ENCODE data around the gene TNFRSF4.

Gene TNFRSF4

GRCh38 chr1:1223891-1224290, 9.9 kb upstream of the TNFRSF4 start:
- Histone ChIP-seq H3K9me3 (ENCODE audit: insufficient read depth, low read length, severe bottlenecking) (no peaks in the 10 kb centered on the region), H3K4me2 (ENCODE audit: insufficient read depth, low read length) (no peak overlapping the region), H3K27ac (ENCODE audit: low read length) (no peak overlapping the region), H3K4me1 (ENCODE audit: insufficient read depth, low read length) (no peaks in the 10 kb centered on the region; the same call in 1 of the 2 replicates), H2AFZ (ENCODE audit: low read depth, low read length) (no peak overlapping the region), H3K36me3 (ENCODE audit: insufficient read depth, low read length) (peaks cover 94% of the 10 kb centered on the region), H4K20me1 (ENCODE audit: insufficient read depth, low read length) (peaks cover 68% of the 10 kb centered on the region), H3K27me3 (ENCODE audit: insufficient read depth, low read length, poor library complexity) (no peaks in the 10 kb centered on the region), H3K9ac (ENCODE audit: low read depth, low read length) (no peak overlapping the region), H3K4me3 (ENCODE audit: low read depth in 1 of 2, low read length in 2 of 2) (no peak overlapping the region), H3K79me2 (ENCODE audit: insufficient read depth, low read length) (peaks cover 46% of the 10 kb centered on the region)
- DNase-seq, result no peak
- no peak for ATAC-seq (ENCODE audit: insufficient read depth, low read depth)
- no peak for TF ChIP-seq CTCF (IDR thresholded peaks at IDR 0.05; ENCODE audit: borderline replicate concordance, extremely low read depth, low read length, poor library complexity, severe bottlenecking)
- TF ChIP-seq EZH2 (IDR thresholded peaks at IDR 0.05; ENCODE audit: borderline replicate concordance, low read depth, low read length, severe bottlenecking), result no peak

- Histone ChIP-seq H3K4me2 (ENCODE audit: insufficient read depth, low read length) (no peak overlapping the region), H4K20me1 (ENCODE audit: insufficient read depth, low read length) (peaks cover 67% of the 10 kb centered on the region), H3K9ac (ENCODE audit: low read depth, low read length) (no peak overlapping the region), H2AFZ (ENCODE audit: low read depth, low read length) (no peak overlapping the region), H3K79me2 (ENCODE audit: insufficient read depth, low read length) (peaks cover 41% of the 10 kb centered on the region), H3K36me3 (ENCODE audit: insufficient read depth, low read length) (peaks cover 94% of the 10 kb centered on the region), H3K27ac (ENCODE audit: low read length) (no peak overlapping the region), H3K9me3 (ENCODE audit: insufficient read depth, low read length, severe bottlenecking) (no peaks in the 10 kb centered on the region), H3K4me3 (ENCODE audit: low read depth in 1 of 2, low read length in 2 of 2) (no peak overlapping the region), H3K4me1 (ENCODE audit: insufficient read depth, low read length) (no peaks in the 10 kb centered on the region), H3K27me3 (ENCODE audit: insufficient read depth, low read length, poor library complexity) (no peaks in the 10 kb centered on the region)
- DNase-seq (no peak), ATAC-seq (ENCODE audit: insufficient read depth, low read depth) (no peak)
- no peak for TF ChIP-seq EZH2 (IDR thresholded peaks at IDR 0.05; ENCODE audit: borderline replicate concordance, low read depth, low read length, severe bottlenecking)
- TF ChIP-seq CTCF (IDR thresholded peaks at IDR 0.05; ENCODE audit: borderline replicate concordance, extremely low read depth, low read length, poor library complexity, severe bottlenecking), result no peak
Measured at GRCh38 chr1:1223321-1223720, 9.4 kb upstream of the TNFRSF4 start.

- H3K36me3 ChIP-seq (ENCODE audit: insufficient read depth, low read length), result peaks cover 93% of the 10 kb centered on the region
- ATAC-seq (ENCODE audit: insufficient read depth, low read depth), result no peak
- no peak overlapping the region for H2AFZ ChIP-seq (ENCODE audit: low read depth, low read length)
- TF ChIP-seq CTCF (IDR thresholded peaks at IDR 0.05; ENCODE audit: borderline replicate concordance, extremely low read depth, low read length, poor library complexity, severe bottlenecking) (no peak), EZH2 (IDR thresholded peaks at IDR 0.05; ENCODE audit: borderline replicate concordance, low read depth, low read length, severe bottlenecking) (no peak)
- peaks cover 68% of the 10 kb centered on the region for H4K20me1 ChIP-seq (ENCODE audit: insufficient read depth, low read length)
- H3K9ac ChIP-seq (ENCODE audit: low read depth, low read length), result no peak overlapping the region
- no peaks in the 10 kb centered on the region for H3K4me1 ChIP-seq (ENCODE audit: insufficient read depth, low read length)
- H3K4me2 ChIP-seq (ENCODE audit: insufficient read depth, low read length), result no peak overlapping the region
- no peaks in the 10 kb centered on the region for H3K27me3 ChIP-seq (ENCODE audit: insufficient read depth, low read length, poor library complexity)
- H3K79me2 ChIP-seq (ENCODE audit: insufficient read depth, low read length), result peaks cover 34% of the 10 kb centered on the region
- no peaks in the 10 kb centered on the region for H3K9me3 ChIP-seq (ENCODE audit: insufficient read depth, low read length, severe bottlenecking)
- no peak overlapping the region for H3K4me3 ChIP-seq (ENCODE audit: low read depth in 1 of 2, low read length in 2 of 2)
- H3K27ac ChIP-seq (ENCODE audit: low read length), result no peak overlapping the region
- no peak for DNase-seq
Measured at GRCh38 chr1:1222575-1223225, 8.7 kb upstream of the TNFRSF4 start.

Data from DND-41 (cell line).